AG09319 (cell line): ENCODE data around the gene PDE7B.

ENCODE experiments used
- DNase-seq: peaks from one replicate; pipeline ENCODE4 v3.0.0-alpha.2; 2010; ENCODE audit warnings: low read depth; ENCODE audit errors: extremely low read depth
- CTCF ChIP-seq: IDR thresholded peaks from 2 replicates; pipeline ENCODE4 v1.5.1; 2011; ENCODE audit warnings: low read depth, mild to moderate bottlenecking, inconsistent platforms, low read length, moderate library complexity

The PDE7B gene

GRCh38 chr6:135884136-135884535, 32.6 kb downstream of the PDE7B start:
- no peak for TF ChIP-seq CTCF
- no peak for DNase-seq

- no peak for DNase-seq
- TF ChIP-seq CTCF = no peak
Observed at GRCh38 chr6:135887069-135887468, 35.6 kb downstream of the PDE7B start.

GRCh38 chr6:135888818-135889217, 37.3 kb downstream of the PDE7B start:
- no peak for DNase-seq
- TF ChIP-seq CTCF = no peak

- no peak for DNase-seq
- no peak for TF ChIP-seq CTCF
Observed at GRCh38 chr6:135890876-135891275, 39.4 kb downstream of the PDE7B start.

- no peak for DNase-seq
- TF ChIP-seq CTCF = no peak
Observed at GRCh38 chr6:135891710-135892109, 40.2 kb downstream of the PDE7B start.

- no peak for DNase-seq
- TF ChIP-seq CTCF = no peak
Observed at GRCh38 chr6:135895231-135895911, 43.9 kb downstream of the PDE7B start.

GRCh38 chr6:135897087-135897486, 45.6 kb downstream of the PDE7B start:
- no peak for TF ChIP-seq CTCF
- DNase-seq = no peak
